GM19351 (cell line): ENCODE results near the gene ENOX2.

Experiments
- ATAC-seq: cut with Tn5 transposase; IDR thresholded peaks from one replicate; pipeline ENCODE4 v1.9.1; 2021; ENCODE audit warnings: mild to moderate bottlenecking, moderate library complexity; ENCODE audit not compliant: unreplicated experiment

Gene ENOX2

GRCh38 chrX:130885508-130885907, 17.5 kb downstream of the ENOX2 start:
- ATAC-seq, result no peak

- ATAC-seq, result no peak
Observed at GRCh38 chrX:130884627-130885026, 18.4 kb downstream of the ENOX2 start.

GRCh38 chrX:130879869-130880268, 23.1 kb downstream of the ENOX2 start:
- ATAC-seq, result no peak

- no peak for ATAC-seq
Observed at GRCh38 chrX:130878350-130879341, 24.4 kb downstream of the ENOX2 start.

GRCh38 chrX:130877892-130878341, 25.1 kb downstream of the ENOX2 start:
- ATAC-seq, result no peak

GRCh38 chrX:130876226-130876625, 26.8 kb downstream of the ENOX2 start:
- ATAC-seq, result no peak

- no peak for ATAC-seq
Observed at GRCh38 chrX:130874751-130875150, 28.3 kb downstream of the ENOX2 start.

GRCh38 chrX:130869239-130869638, 33.8 kb downstream of the ENOX2 start:
- no peak for ATAC-seq

GRCh38 chrX:130861462-130861861, 41.5 kb downstream of the ENOX2 start:
- no peak for ATAC-seq

- ATAC-seq, result peak; percentile 97
Observed at GRCh38 chrX:130857207-130857606, 45.8 kb downstream of the ENOX2 start.

GRCh38 chrX:130851569-130851968, 51.4 kb downstream of the ENOX2 start:
- ATAC-seq, result no peak

GRCh38 chrX:130848763-130849162, 54.2 kb downstream of the ENOX2 start:
- ATAC-seq, result peak; percentile 75

- no peak for ATAC-seq
Observed at GRCh38 chrX:130846746-130847145, 56.3 kb downstream of the ENOX2 start.

GRCh38 chrX:130841776-130842175, 61.2 kb downstream of the ENOX2 start:
- ATAC-seq, result no peak

- ATAC-seq, result no peak
Observed at GRCh38 chrX:130840345-130840744, 62.7 kb downstream of the ENOX2 start.

GRCh38 chrX:130836447-130836846, 66.6 kb downstream of the ENOX2 start:
- no peak for ATAC-seq

GRCh38 chrX:130834830-130835229, 68.2 kb downstream of the ENOX2 start:
- ATAC-seq, result no peak

- ATAC-seq, result no peak
Observed at GRCh38 chrX:130834149-130834548, 68.9 kb downstream of the ENOX2 start.

- ATAC-seq, result no peak
Observed at GRCh38 chrX:130831347-130831722, 71.7 kb downstream of the ENOX2 start.

- no peak for ATAC-seq
Observed at GRCh38 chrX:130830599-130831346, 72.2 kb downstream of the ENOX2 start.
